Measurements from ENCODE around the gene NEFH. TPM values are rescaled to one million over a fixed set of nuclear protein-coding genes. Genes with fewer than 3 reads are reported as not detected.

NEFH gene, protein sequence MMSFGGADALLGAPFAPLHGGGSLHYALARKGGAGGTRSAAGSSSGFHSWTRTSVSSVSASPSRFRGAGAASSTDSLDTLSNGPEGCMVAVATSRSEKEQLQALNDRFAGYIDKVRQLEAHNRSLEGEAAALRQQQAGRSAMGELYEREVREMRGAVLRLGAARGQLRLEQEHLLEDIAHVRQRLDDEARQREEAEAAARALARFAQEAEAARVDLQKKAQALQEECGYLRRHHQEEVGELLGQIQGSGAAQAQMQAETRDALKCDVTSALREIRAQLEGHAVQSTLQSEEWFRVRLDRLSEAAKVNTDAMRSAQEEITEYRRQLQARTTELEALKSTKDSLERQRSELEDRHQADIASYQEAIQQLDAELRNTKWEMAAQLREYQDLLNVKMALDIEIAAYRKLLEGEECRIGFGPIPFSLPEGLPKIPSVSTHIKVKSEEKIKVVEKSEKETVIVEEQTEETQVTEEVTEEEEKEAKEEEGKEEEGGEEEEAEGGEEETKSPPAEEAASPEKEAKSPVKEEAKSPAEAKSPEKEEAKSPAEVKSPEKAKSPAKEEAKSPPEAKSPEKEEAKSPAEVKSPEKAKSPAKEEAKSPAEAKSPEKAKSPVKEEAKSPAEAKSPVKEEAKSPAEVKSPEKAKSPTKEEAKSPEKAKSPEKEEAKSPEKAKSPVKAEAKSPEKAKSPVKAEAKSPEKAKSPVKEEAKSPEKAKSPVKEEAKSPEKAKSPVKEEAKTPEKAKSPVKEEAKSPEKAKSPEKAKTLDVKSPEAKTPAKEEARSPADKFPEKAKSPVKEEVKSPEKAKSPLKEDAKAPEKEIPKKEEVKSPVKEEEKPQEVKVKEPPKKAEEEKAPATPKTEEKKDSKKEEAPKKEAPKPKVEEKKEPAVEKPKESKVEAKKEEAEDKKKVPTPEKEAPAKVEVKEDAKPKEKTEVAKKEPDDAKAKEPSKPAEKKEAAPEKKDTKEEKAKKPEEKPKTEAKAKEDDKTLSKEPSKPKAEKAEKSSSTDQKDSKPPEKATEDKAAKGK
- 0.46 TPM for total RNA-seq
- long read RNA-seq, partial matches to known transcripts = 0 of 4 reads
- long read RNA-seq, other reads (novel, unspliced or antisense) = 0 of 4 reads

DNA sequence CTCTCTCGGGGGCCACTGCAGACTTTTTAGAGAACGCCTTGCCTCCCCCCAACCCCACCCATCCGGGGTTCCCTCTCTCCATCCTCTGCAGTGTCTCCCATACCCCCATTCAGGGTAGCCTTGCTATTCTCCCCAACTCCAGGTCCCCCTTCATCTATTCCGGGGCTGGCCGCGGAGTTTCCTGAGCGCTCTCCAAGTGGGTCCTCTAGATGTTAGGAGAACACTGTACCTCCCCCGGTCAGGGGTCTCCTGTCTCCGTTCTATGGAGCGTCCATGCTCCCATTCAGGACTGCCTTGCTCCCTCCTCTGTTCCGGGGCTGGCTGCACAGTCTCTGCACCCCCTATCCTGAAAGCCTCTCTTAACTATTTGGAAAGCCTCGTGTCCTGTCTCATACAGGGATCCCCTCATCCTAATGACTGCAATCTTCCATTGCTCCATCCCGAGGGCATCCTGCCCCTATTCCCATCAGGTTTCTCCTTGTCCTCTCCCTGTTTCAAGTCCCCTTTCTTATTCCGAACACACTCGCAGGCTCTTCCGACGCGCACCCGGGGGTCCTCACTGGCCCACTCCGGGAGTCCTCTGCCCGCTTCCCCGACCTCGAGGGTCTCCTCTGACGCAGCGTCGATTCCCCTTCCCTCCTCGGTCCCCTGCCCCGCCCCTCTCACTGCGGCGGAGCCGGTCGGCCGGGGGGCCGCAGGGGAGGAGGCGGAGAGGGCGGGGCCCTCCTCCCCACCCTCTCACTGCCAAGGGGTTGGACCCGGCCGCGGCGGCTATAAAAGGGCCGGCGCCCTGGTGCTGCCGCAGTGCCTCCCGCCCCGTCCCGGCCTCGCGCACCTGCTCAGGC is at the start of gene NEFH:
Gene NEFH, plus strand, starts transcription at position 802 of the 845 bp plus-strand sequence. CDS start 45 bp downstream, outside the sequence.
- ATAC-seq = no peak
- peaks cover 15% of the 10 kb centered on the region for H3K4me1 ChIP-seq
- TF ChIP-seq, protein P1, sequence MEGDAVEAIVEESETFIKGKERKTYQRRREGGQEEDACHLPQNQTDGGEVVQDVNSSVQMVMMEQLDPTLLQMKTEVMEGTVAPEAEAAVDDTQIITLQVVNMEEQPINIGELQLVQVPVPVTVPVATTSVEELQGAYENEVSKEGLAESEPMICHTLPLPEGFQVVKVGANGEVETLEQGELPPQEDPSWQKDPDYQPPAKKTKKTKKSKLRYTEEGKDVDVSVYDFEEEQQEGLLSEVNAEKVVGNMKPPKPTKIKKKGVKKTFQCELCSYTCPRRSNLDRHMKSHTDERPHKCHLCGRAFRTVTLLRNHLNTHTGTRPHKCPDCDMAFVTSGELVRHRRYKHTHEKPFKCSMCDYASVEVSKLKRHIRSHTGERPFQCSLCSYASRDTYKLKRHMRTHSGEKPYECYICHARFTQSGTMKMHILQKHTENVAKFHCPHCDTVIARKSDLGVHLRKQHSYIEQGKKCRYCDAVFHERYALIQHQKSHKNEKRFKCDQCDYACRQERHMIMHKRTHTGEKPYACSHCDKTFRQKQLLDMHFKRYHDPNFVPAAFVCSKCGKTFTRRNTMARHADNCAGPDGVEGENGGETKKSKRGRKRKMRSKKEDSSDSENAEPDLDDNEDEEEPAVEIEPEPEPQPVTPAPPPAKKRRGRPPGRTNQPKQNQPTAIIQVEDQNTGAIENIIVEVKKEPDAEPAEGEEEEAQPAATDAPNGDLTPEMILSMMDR (IDR thresholded peaks at IDR 0.05) = no peak
- no peaks in the 10 kb centered on the region for H3K9me3 ChIP-seq
- H3K27me3 ChIP-seq = peaks cover 39% of the 10 kb centered on the region
- H3K4me3 ChIP-seq = peak within 1 kb of the TSS; percentile 23
- no peak for DNase-seq
- intact Hi-C loops (cut with DNase I) = no loop called here
- no peak within 1 kb of the TSS for H3K27ac ChIP-seq
- no peaks in the 10 kb centered on the region for H3K36me3 ChIP-seq

DNA sequence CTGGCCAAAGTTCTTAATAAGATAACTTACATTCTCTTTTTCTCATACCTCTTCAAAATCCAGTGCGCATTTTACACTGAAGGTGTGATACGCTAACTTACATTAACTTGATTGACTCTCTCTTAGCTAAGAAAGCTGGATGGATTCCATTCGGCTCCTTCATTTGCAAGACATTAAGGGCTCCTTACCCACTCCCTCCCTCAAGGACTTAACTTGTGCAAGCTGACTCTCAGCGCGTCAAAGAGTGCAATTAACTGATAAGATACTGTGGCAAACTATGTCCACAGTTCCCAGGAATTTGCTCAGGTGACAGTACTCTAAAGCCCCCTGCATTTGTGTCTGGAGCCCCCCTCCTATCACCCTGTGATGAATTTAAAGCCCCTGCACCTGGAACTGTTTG is 48.0 kb upstream of the NEFH start:
- no peaks in the 10 kb centered on the region for H3K4me1 ChIP-seq
- no peaks in the 10 kb centered on the region for H3K9me3 ChIP-seq
- TF ChIP-seq, protein P1 (IDR thresholded peaks at IDR 0.05) = no peak
- H3K4me3 ChIP-seq = no peak overlapping the region
- DNase-seq (no peak), ATAC-seq (peak; percentile 22)
- H3K27ac ChIP-seq = no peak overlapping the region
- H3K36me3 ChIP-seq = no peaks in the 10 kb centered on the region
- H3K27me3 ChIP-seq = peaks cover 2% of the 10 kb centered on the region
- intact Hi-C loops (cut with DNase I) = no loop called here

DNA sequence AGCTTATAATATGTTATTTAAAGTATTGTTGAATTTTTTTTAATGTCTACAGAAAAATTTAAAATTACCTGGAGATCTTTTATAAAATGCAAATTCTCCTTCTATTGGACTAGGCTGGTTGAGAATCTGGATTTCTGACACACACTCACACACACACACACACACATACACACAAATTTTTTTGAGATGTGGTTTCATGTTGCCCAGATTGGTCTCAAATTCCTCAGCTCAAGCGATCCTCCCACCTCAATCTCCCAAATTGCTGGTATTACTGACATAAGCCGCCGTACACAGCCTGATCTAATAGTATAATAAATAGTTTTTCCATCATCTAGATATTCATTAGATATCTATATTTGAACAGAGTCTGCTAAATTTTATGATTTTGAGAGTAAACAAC is 46.2 kb upstream of the NEFH start:
- no peaks in the 10 kb centered on the region for H3K4me1 ChIP-seq
- H3K27me3 ChIP-seq = peaks cover 2% of the 10 kb centered on the region
- no peak for DNase-seq
- TF ChIP-seq, protein P1 (IDR thresholded peaks at IDR 0.05) = no peak
- no peak overlapping the region for H3K27ac ChIP-seq
- ATAC-seq = no peak
- no peak overlapping the region for H3K4me3 ChIP-seq
- H3K36me3 ChIP-seq = no peaks in the 10 kb centered on the region
- no peaks in the 10 kb centered on the region for H3K9me3 ChIP-seq
- intact Hi-C loops (cut with DNase I) = no loop called here

DNA sequence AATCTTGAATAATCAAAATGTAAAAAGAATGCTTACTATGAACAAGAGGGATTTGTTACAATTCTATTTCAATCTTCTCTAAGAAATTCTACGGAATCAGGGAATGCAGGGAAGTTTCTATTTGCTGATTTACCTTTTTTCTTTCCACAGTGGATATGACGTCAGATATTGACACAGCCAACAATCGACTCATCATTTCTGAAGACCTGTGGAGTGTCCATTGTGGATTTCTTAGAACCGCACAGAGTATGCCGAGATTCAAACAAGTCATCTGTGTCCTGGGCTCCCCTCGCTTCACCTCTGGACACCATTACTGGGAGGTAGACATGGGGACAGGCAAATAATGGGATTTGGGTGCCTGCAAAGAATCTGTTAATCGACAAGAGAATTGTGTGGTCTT is 45.7 kb upstream of the NEFH start:
- intact Hi-C loops (cut with DNase I) = no loop called here
- ATAC-seq (no peak), DNase-seq (no peak)
- peaks cover 2% of the 10 kb centered on the region for H3K27me3 ChIP-seq
- no peaks in the 10 kb centered on the region for H3K36me3 ChIP-seq
- H3K27ac ChIP-seq = no peak overlapping the region
- TF ChIP-seq, protein P1 (IDR thresholded peaks at IDR 0.05) = no peak
- no peaks in the 10 kb centered on the region for H3K9me3 ChIP-seq
- no peaks in the 10 kb centered on the region for H3K4me1 ChIP-seq
- H3K4me3 ChIP-seq = no peak overlapping the region

All from upper lobe of right lung (tissue), 1 donor.